H1 (cell line): ENCODE results near the gene BMPR1A. TPM values are rescaled to one million over a fixed set of nuclear protein-coding genes. Genes with fewer than 3 reads are reported as not detected.
"Not testable (repeated sequence)": the region's sequence is repeated elsewhere in the genome, so short reads cannot be mapped to it uniquely, and the experiment has no call there.

ENCODE experiments used
- CTCF ChIA-PET: fragments of 300-600 bp; sonication (Branson Sonifier 250); formaldehyde crosslinking; loops from one replicate; lab custom pipeline; 2021; ENCODE audit not compliant: partially characterized antibody; lab: Charles Lee
- POLR2A ChIA-PET: fragments of 300-600 bp; sonication (Branson Sonifier 250); formaldehyde crosslinking; loops from one replicate; lab custom pipeline; 2021; ENCODE audit warnings: inconsistent platforms; ENCODE audit not compliant: partially characterized antibody; lab: Charles Lee
- DNase-seq, 2 experiments: peaks; one replicate each; pipeline versions ENCODE4 v3.0.0 to v3.0.0-alpha.2; 2010 to 2022; ENCODE audit warnings: low spot score in 2 of 2, low read depth in 1 of 2, mixed read lengths in 1 of 2
- FAIRE-seq: peaks from 2 replicates; lab custom pipeline; 2011; peaks lifted over from hg19 to GRCh38; lab: Jason Lieb, UNC
- H2AFZ ChIP-seq: 2 replicates; pipeline ENCODE4 v1.8.1; 2012; ENCODE audit warnings: low read length, inconsistent platforms
- H2AK5ac ChIP-seq: 2 replicates; pipeline ENCODE4 v1.6.1; 2013; ENCODE audit warnings: low read depth, low read length
- H2BK120ac ChIP-seq: replicated peaks from 2 replicates; pipeline ENCODE3; 2013; ENCODE audit warnings: low read depth, low read length, inconsistent platforms
- H2BK12ac ChIP-seq: 2 replicates; pipeline ENCODE4 v1.6.1; 2013; ENCODE audit warnings: low read depth, low read length
- H2BK15ac ChIP-seq: 2 replicates; pipeline ENCODE4 v1.6.1; 2013; ENCODE audit warnings: low read length
- H2BK20ac ChIP-seq: 2 replicates; pipeline ENCODE4 v1.6.1; 2013; ENCODE audit warnings: low read length
- H2BK5ac ChIP-seq: 2 replicates; pipeline ENCODE4 v1.6.1; 2013; ENCODE audit warnings: low read depth, low read length
- H3K14ac ChIP-seq: 2 replicates; pipeline ENCODE4 v1.6.1; 2013; ENCODE audit warnings: inconsistent platforms; ENCODE audit not compliant: insufficient read length
- H3K18ac ChIP-seq: 2 replicates; pipeline ENCODE4 v1.6.1; 2013; ENCODE audit warnings: low read length; ENCODE audit errors: extremely low read depth
- H3K23ac ChIP-seq: 2 replicates; pipeline ENCODE4 v1.6.1; 2013; ENCODE audit warnings: inconsistent platforms; ENCODE audit not compliant: insufficient read length
- H3K23me2 ChIP-seq: 2 replicates; pipeline ENCODE4 v1.6.1; 2013; ENCODE audit warnings: low read depth, low read length
- H3K27ac ChIP-seq: 2 replicates; pipeline ENCODE4 v1.6.1; 2011; ENCODE audit warnings: low read depth, low read length, inconsistent platforms
- H3K27me3 ChIP-seq, 4 experiments: replicated peaks in 1 of 4; 1 replicate in 1 of 4; 2 replicates in 3 of 4; pipeline versions ENCODE4 v1.6.1 to v1.8.1; 2011 to 2013; ENCODE audit warnings: low read length in 3 of 4, mild to moderate bottlenecking in 3 of 4, inconsistent platforms in 2 of 4, mixed read lengths in 2 of 4, moderate library complexity in 1 of 4; ENCODE audit not compliant: control insufficient read depth in 3 of 4, insufficient read depth in 3 of 4; ENCODE audit errors: extremely low read depth in 1 of 4
- H3K36me3 ChIP-seq, 4 experiments: 2 replicates each; pipeline versions ENCODE4 v1.6.1 to v1.8.1; 2011 to 2013; ENCODE audit warnings: mild to moderate bottlenecking in 4 of 4, low read length in 3 of 4, moderate library complexity in 2 of 4, control low read depth in 1 of 4, inconsistent platforms in 1 of 4; ENCODE audit not compliant: insufficient read depth in 4 of 4, control insufficient read depth in 2 of 4
- H3K4ac ChIP-seq: replicated peaks from 2 replicates; pipeline ENCODE3; 2013; ENCODE audit warnings: low read length, low read depth, mixed read lengths, inconsistent platforms; ENCODE audit not compliant: insufficient read length
- H3K4me1 ChIP-seq, 4 experiments: replicated peaks in 1 of 4; 1 replicate in 1 of 4; 2 replicates in 3 of 4; pipeline versions ENCODE4 v1.6.1 to v1.8.1; 2011 to 2013; ENCODE audit warnings: low read length in 3 of 4, inconsistent platforms in 2 of 4, mixed read lengths in 1 of 4; ENCODE audit not compliant: insufficient read depth in 4 of 4, control insufficient read depth in 3 of 4
- H3K4me2 ChIP-seq, 2 experiments: 2 replicates each; pipeline versions ENCODE4 v1.6.1 to v1.8.1; 2011 to 2013; ENCODE audit warnings: low read depth in 2 of 2, low read length in 2 of 2, control low read depth in 1 of 2, inconsistent platforms in 1 of 2, mild to moderate bottlenecking in 1 of 2; ENCODE audit not compliant: insufficient read depth in 1 of 2
- H3K4me3 ChIP-seq, 4 experiments: fragments of 200-600, 300-600 bp in 1 of 4; sonication (generic), shearing (Covaris generic), sonication (Bioruptor Twin) in 1 of 4; 2 replicates each; pipeline versions ENCODE4 v1.5.1 to v1.8.1; 2011 to 2016; ENCODE audit warnings: low read length in 4 of 4, low read depth in 3 of 4, control low read depth in 2 of 4, inconsistent platforms in 2 of 4, mild to moderate bottlenecking in 2 of 4, mixed read lengths in 1 of 4, moderate library complexity in 1 of 4; ENCODE audit not compliant: insufficient read depth in 2 of 4; ENCODE audit errors: extremely low read depth in 1 of 4
- H3K56ac ChIP-seq: replicated peaks from 2 replicates; pipeline ENCODE3; 2013; ENCODE audit warnings: low read depth, mild to moderate bottlenecking, mixed read lengths, low read length, inconsistent platforms; ENCODE audit not compliant: insufficient read length
- H3K79me1 ChIP-seq: 2 replicates; pipeline ENCODE4 v1.6.1; 2013; ENCODE audit warnings: low read depth, low read length, control low read depth
- H3K79me2 ChIP-seq, 2 experiments: 2 replicates each; pipeline versions ENCODE4 v1.6.1 to v1.8.1; 2012 to 2013; ENCODE audit warnings: low read length in 2 of 2, mild to moderate bottlenecking in 2 of 2, inconsistent platforms in 1 of 2; ENCODE audit not compliant: insufficient read depth in 2 of 2, control insufficient read depth in 1 of 2
- H3K9ac ChIP-seq, 4 experiments: replicated peaks in 1 of 4; 1 replicate in 1 of 4; 2 replicates in 3 of 4; pipeline versions ENCODE4 v1.6.1 to v1.8.1; 2011 to 2013; ENCODE audit warnings: low read depth in 3 of 4, low read length in 3 of 4, control low read depth in 2 of 4, mild to moderate bottlenecking in 2 of 4, moderate library complexity in 2 of 4, inconsistent platforms in 1 of 4; ENCODE audit errors: extremely low read depth in 1 of 4
- H3K9me3 ChIP-seq, 2 experiments: 2 replicates each; pipeline versions ENCODE4 v1.6.1 to v1.8.1; 2012 to 2013; ENCODE audit warnings: mild to moderate bottlenecking in 2 of 2, moderate library complexity in 2 of 2, control low read depth in 1 of 2, inconsistent platforms in 1 of 2, low read depth in 1 of 2, low read length in 1 of 2, mixed read lengths in 1 of 2; ENCODE audit not compliant: insufficient read depth in 2 of 2
- H4K20me1 ChIP-seq, 2 experiments: replicated peaks in 1 of 2; 2 replicates each; pipeline versions ENCODE3 to v1.8.1; 2011 to 2013; ENCODE audit warnings: inconsistent platforms in 2 of 2, low read length in 2 of 2, mild to moderate bottlenecking in 1 of 2; ENCODE audit not compliant: insufficient read depth in 2 of 2, control insufficient read depth in 1 of 2
- H4K5ac ChIP-seq: 2 replicates; pipeline ENCODE4 v1.6.1; 2013; ENCODE audit warnings: low read length, low read depth, mixed read lengths, inconsistent platforms; ENCODE audit not compliant: insufficient read length
- H4K8ac ChIP-seq: 2 replicates; pipeline ENCODE4 v1.8.0; 2013; ENCODE audit warnings: mild to moderate bottlenecking, moderate library complexity, low read length, inconsistent platforms; ENCODE audit not compliant: insufficient read depth; ENCODE audit errors: extremely low read depth
- H4K91ac ChIP-seq: replicated peaks from 2 replicates; pipeline ENCODE3; 2013; ENCODE audit warnings: low read length, mixed read lengths, inconsistent platforms; ENCODE audit not compliant: insufficient read length
- EP300 ChIP-seq, 2 experiments: IDR thresholded peaks; 1 replicate in 1 of 2; 2 replicates in 1 of 2; pipeline ENCODE4 v1.6.1; 2011 to 2012; ENCODE audit warnings: low read depth in 2 of 2, low read length in 2 of 2, mild to moderate bottlenecking in 2 of 2, borderline replicate concordance in 1 of 2, inconsistent platforms in 1 of 2, moderate library complexity in 1 of 2
- KDM1A ChIP-seq: fragments of 200-600, 300-600 bp; sonication (generic); IDR thresholded peaks from 2 replicates; pipeline ENCODE4 v1.7.1; 2016; ENCODE audit warnings: mild to moderate bottlenecking, low read length, borderline replicate concordance
- TCF12 ChIP-seq: IDR thresholded peaks from 2 replicates; pipeline ENCODE4 v1.6.1; 2011; ENCODE audit warnings: low read depth, mild to moderate bottlenecking, low read length
- WGBS, 2 experiments: shearing (Covaris generic) in 1 of 2; methylation state at CpG; one replicate each; pipeline versions ENCODE4 v1.1.6 to v1.1.7; 2013 to 2015; ENCODE audit warnings: low lambda C conversion rate in 2 of 2, mixed read lengths in 2 of 2, inconsistent platforms in 1 of 2, low coverage in 1 of 2, missing lambda C conversion rate in 1 of 2; ENCODE audit not compliant: insufficient replicate concordance in 2 of 2, insufficient coverage in 1 of 2, insufficient read length in 1 of 2; ENCODE audit errors: extremely low coverage in 1 of 2, missing lambda C conversion rate in 1 of 2; 5-methylcytosine and 5-hydroxymethylcytosine counted together
- polyA plus RNA-seq, 7 experiments: library from polyadenylated mRNA; depleted of rRNA in 3 of 7; stranded (reverse) in 5 of 7; unstranded in 2 of 7; fragments of >200 nt in 5 of 7; fragments of 200-250 nt in 2 of 7; gene quantifications; 1 replicate in 5 of 7; 2 replicates in 1 of 7; 4 replicates in 1 of 7; pipeline versions ENCODE4 v1.2.1 to v1.2.3, GENCODE V29; 2011 to 2013; ENCODE audit warnings: missing spikeins in 2 of 7, mixed read lengths in 2 of 7
- total RNA-seq: library from RNA; stranded (reverse); fragmentation: NEBNext Ultra II Directional; extraction: Animal tissue kit (Norgen Biotek cat#: 25700); gene quantifications from 2 replicates; pipeline ENCODE4 v1.2.1, GENCODE V29; 2021

The BMPR1A gene
- total and polyA plus RNA-seq, 2 of the 8 experiments (the other 6 are each of a cell fraction or from before 2014, with no cell fraction given) = 34.4 to 129 TPM

DNA sequence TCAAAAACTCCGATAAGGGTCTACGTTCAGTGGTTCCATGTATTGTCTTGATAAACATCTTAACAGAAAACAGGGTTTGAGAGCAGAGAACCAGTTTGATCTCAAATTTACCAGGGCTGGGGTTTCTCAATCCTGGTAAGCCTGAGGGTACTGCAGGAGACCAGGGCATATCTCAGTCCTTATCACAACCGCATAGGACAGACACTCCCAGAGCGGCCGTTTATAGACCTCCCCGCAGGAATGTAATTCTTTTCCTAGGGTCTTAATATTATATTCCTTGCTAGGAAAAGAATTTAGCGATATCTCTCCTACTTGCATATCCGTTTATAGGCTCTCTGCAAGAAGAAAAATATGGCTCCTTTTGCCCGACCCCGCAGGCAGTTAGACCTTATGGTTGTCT, 196.3 kb downstream of the BMPR1A start:
- H4K5ac ChIP-seq, H2AFZ ChIP-seq, H3K79me1 ChIP-seq, H3K9me3 ChIP-seq, DNase-seq, H3K23ac ChIP-seq, H4K8ac ChIP-seq, H3K56ac ChIP-seq, H3K79me2 ChIP-seq, H3K4me3 ChIP-seq, H3K27ac ChIP-seq, H3K23me2 ChIP-seq, H2BK5ac ChIP-seq, H3K27me3 ChIP-seq, H2AK5ac ChIP-seq, H3K18ac ChIP-seq, H4K91ac ChIP-seq, H3K36me3 ChIP-seq, H3K14ac ChIP-seq, H3K4ac ChIP-seq, H4K20me1 ChIP-seq, FAIRE-seq, H3K9ac ChIP-seq, H2BK120ac ChIP-seq, H2BK12ac ChIP-seq, H2BK15ac ChIP-seq, H3K4me2 ChIP-seq, H2BK20ac ChIP-seq: not testable (repeated sequence)
- WGBS, 2 experiments = 98% methylated on average over 10 of the region's 10 CpGs; no CpG with 5 or more reads in 1 of the 2 experiments
- TF ChIP-seq TCF12 (0 out of 2 replicates have a peak, but pooled peaks have one; percentile 31), EP300 (IDR thresholded peaks at IDR 0.05; ENCODE audit: borderline replicate concordance in 1 of 2, low read depth in 2 of 2, low read length in 2 of 2) (peak in 1 of 2 experiments; percentile 93; a peak in 1 of 3 replicates), KDM1A (0 out of 2 replicates have a peak, but pooled peaks have one; percentile 8)
- POLR2A ChIA-PET = interaction anchor here (1.2 to 2.0 kb wide), 2 partner anchors 12 to 14 kb away, joined by 4 to 10 read pairs; no protein-coding TSS in a partner anchor
- H3K4me1 ChIP-seq = peaks cover 14 to 35% (median 30%) of the 10 kb centered on the region in 4 experiments
- CTCF ChIA-PET = interaction anchor here (22.5 to 26.4 kb wide), 2 partner anchors 6 to 8 kb away, joined by 975 read pairs; partner anchors contain the start of genes ADIRF, MMRN2 and SNCG
